ENCODE results near the gene KRTAP1-5. TPM values are rescaled to one million over a fixed set of nuclear protein-coding genes. Genes with fewer than 3 reads are reported as not detected.

Gene KRTAP1-5
- total RNA-seq, 1 donor from 2014 or later = not detected

DNA sequence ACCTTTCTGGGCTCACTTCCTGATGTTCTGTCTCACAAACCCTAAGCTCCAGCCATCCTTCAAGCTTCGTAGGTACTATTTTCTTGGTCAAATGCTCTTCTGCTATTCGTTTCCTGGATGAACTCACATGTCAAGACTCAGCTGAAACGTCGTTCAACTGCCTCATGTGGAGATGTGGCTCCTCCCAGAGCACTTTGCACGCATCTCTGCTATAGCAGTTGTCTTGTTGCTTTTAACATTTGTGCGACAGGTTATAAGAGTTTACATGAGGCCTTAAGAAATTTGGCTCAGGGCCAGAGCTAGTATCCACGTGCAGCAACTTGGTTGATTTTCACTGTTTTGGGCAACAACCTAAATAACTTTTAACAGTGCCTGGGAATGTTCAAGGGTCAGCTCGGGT is 40.1 kb downstream of the KRTAP1-5 start:
- Histone ChIP-seq H3K27me3 (peaks cover 7% of the 10 kb centered on the region), H3K4me1 (no peaks in the 10 kb centered on the region), H3K4me3 (no peak overlapping the region), H3K36me3 (no peaks in the 10 kb centered on the region), H3K27ac (no peak overlapping the region), H3K9me3 (no peaks in the 10 kb centered on the region)
- no peak for ATAC-seq
- TF ChIP-seq CTCF (IDR thresholded peaks at IDR 0.05) = no peak
- intact Hi-C loops (cut with DNase I) = no loop called here
- DNase-seq = no peak

DNA sequence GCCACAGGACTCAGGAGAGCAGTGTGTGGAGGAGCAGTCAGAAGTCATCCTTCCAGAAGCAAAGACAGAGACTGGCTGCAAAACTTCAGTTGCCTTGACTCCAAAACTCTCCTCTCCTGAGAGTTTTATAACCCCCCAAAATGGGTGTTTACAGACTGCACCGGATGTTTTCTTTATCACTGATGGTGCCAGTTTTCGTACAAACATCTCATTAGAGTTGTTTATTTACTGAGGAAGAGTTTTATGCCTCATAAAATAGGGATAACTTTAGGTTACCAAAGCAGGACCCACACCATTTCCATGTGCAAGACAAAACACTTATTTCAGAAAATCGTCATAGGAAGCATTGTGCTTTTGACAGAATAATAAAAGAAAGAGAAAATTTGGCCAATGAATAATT is 42.8 kb downstream of the KRTAP1-5 start, which contains the start of gene KRT40:
Gene KRT40 (minus strand): TSS at position 101 of the 400 bp plus-strand sequence. CDS start 53 bp downstream, at position 48.
- DNase-seq (no peak), ATAC-seq (no peak)
- intact Hi-C loops (cut with DNase I) = no loop called here
- Histone ChIP-seq H3K27ac (no peak within 1 kb of the TSS), H3K4me1 (no peaks in the 10 kb centered on the region), H3K36me3 (no peaks in the 10 kb centered on the region), H3K4me3 (no peak within 1 kb of the TSS), H3K9me3 (no peaks in the 10 kb centered on the region), H3K27me3 (no peaks in the 10 kb centered on the region)
- no peak for TF ChIP-seq CTCF (IDR thresholded peaks at IDR 0.05)

DNA sequence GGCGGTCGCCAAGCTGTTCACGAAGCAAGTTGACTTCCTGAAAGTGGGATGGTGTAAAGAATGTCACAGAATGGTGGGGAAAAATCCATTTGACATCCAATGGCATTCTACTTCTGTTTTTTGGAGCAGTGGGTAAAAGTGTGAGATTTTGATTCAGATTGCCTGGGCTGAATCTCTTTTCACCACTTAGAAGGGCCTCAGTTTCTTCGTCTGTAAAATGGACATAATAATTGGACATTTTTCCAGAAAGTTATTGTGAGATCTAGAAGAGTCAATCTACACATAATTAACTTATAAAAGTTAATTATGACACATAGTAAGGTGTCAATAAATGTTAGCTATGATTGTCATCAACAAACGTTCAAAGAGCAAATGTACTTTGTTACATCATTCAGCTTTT is 45.9 kb downstream of the KRTAP1-5 start:
- H3K27me3 ChIP-seq = peaks cover 6% of the 10 kb centered on the region
- TF ChIP-seq CTCF (IDR thresholded peaks at IDR 0.05) = no peak
- H3K27ac ChIP-seq = no peak overlapping the region
- DNase-seq = no peak
- ATAC-seq = no peak
- H3K36me3 ChIP-seq = no peaks in the 10 kb centered on the region
- H3K9me3 ChIP-seq = no peaks in the 10 kb centered on the region
- intact Hi-C loops (cut with DNase I) = no loop called here
- no peaks in the 10 kb centered on the region for H3K4me1 ChIP-seq
- H3K4me3 ChIP-seq = no peak overlapping the region

DNA sequence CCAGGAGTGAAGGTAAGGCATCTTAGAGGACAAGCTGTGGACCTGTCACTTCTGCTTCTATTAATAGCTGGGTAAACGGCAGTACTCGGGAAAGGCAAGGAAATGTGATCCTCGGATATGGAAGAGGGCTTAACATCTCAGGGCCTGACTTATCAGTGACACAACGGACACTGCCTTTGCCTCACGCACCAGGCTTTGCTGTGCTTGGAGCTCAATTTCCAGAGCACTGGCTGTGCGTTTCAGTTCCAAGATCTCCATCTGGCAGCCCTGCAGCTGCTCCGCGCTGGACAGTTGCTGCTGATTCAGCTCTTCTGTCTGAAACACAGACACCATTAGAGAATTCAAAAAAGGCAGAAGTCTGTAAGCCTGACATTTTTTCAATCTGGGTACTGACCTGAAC is 46.4 kb downstream of the KRTAP1-5 start:
- no peak for TF ChIP-seq CTCF (IDR thresholded peaks at IDR 0.05)
- Histone ChIP-seq H3K4me3 (no peak overlapping the region), H3K27me3 (peaks cover 6% of the 10 kb centered on the region), H3K27ac (no peak overlapping the region), H3K4me1 (no peaks in the 10 kb centered on the region), H3K36me3 (no peaks in the 10 kb centered on the region), H3K9me3 (no peaks in the 10 kb centered on the region)
- intact Hi-C loops (cut with DNase I) = no loop called here
- no peak for ATAC-seq
- DNase-seq = no peak

DNA sequence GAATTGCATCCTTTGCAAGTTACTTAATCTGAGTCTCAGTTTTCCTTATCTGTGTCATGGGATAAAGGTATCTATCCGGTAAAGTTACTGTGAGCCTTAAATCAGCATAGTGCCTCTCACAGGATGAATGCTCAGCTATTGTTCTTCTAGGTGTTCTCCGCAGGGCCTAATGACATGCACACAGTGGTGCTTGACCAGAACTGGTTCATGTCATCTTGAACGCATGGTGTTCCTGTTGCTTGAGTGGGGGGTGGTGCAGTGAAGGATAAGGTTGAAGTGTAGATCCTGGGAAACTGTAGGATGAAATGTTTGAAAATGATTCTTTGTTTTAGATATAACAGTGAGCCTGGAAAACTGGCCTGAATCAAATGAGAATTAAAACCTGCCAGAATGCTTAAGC is 46.9 kb downstream of the KRTAP1-5 start:
- intact Hi-C loops (cut with DNase I) = no loop called here

More for the DNA sequence above, 46.9 kb downstream of the KRTAP1-5 start:
- H3K4me3 ChIP-seq = no peak overlapping the region
- no peaks in the 10 kb centered on the region for H3K9me3 ChIP-seq
- ATAC-seq = no peak
- no peaks in the 10 kb centered on the region for H3K4me1 ChIP-seq
- H3K36me3 ChIP-seq = no peaks in the 10 kb centered on the region
- H3K27ac ChIP-seq = no peak overlapping the region
- DNase-seq = no peak
- no peak for TF ChIP-seq CTCF (IDR thresholded peaks at IDR 0.05)
- H3K27me3 ChIP-seq = peaks cover 6% of the 10 kb centered on the region

Measured in upper lobe of right lung (tissue), 1 donor.